BJ (cell line): ENCODE measurements around the gene OVOL2. TPM values are rescaled to one million over a fixed set of nuclear protein-coding genes. Genes with fewer than 3 reads are reported as not detected.

Experiments used
- CTCF ChIA-PET: fragments of 350-600 bp; formaldehyde crosslinking; extraction: SDS; loops from one replicate; lab custom pipeline; 2021; ENCODE audit warnings: antibody characterized with exemption, inconsistent platforms; lab: Yijun Ruan, JAX
- POLR2A ChIA-PET: fragments of 300-600 bp; sonication (Branson Sonifier 250); formaldehyde crosslinking; extraction: SDS; loops from one replicate; lab custom pipeline; 2021; ENCODE audit warnings: antibody characterized with exemption; lab: Charles Lee
- DNase-seq: peaks from one replicate; pipeline ENCODE4 v3.0.0-alpha.2; 2011; ENCODE audit warnings: low read depth
- H3K27me3 ChIP-seq: 2 replicates; pipeline ENCODE4 v1.6.0; 2011; ENCODE audit warnings: low read length; ENCODE audit not compliant: control insufficient read depth, insufficient read depth
- H3K36me3 ChIP-seq: 2 replicates; pipeline ENCODE4 v1.5.1; 2011; ENCODE audit warnings: low read length; ENCODE audit not compliant: control insufficient read depth, insufficient read depth
- H3K4me3 ChIP-seq: 2 replicates; pipeline ENCODE4 v1.5.1; 2011; ENCODE audit warnings: low read depth, mild to moderate bottlenecking, control low read depth, low read length
- polyA plus RNA-seq: library from polyadenylated mRNA; depleted of rRNA; stranded (reverse); fragments of >200 nt; gene quantifications from 2 replicates; pipeline ENCODE4 v1.2.3, GENCODE V29; 2011
- TF ChIP-seq, protein P1 (sequence below): IDR thresholded peaks from 2 replicates; pipeline ENCODE4 v1.5.1; 2011; ENCODE audit warnings: low read depth, mild to moderate bottlenecking, control low read depth, inconsistent platforms, low read length, moderate library complexity; ENCODE audit not compliant: insufficient read depth

OVOL2 gene
- polyA plus RNA-seq, 1 experiment: not detected

DNA sequence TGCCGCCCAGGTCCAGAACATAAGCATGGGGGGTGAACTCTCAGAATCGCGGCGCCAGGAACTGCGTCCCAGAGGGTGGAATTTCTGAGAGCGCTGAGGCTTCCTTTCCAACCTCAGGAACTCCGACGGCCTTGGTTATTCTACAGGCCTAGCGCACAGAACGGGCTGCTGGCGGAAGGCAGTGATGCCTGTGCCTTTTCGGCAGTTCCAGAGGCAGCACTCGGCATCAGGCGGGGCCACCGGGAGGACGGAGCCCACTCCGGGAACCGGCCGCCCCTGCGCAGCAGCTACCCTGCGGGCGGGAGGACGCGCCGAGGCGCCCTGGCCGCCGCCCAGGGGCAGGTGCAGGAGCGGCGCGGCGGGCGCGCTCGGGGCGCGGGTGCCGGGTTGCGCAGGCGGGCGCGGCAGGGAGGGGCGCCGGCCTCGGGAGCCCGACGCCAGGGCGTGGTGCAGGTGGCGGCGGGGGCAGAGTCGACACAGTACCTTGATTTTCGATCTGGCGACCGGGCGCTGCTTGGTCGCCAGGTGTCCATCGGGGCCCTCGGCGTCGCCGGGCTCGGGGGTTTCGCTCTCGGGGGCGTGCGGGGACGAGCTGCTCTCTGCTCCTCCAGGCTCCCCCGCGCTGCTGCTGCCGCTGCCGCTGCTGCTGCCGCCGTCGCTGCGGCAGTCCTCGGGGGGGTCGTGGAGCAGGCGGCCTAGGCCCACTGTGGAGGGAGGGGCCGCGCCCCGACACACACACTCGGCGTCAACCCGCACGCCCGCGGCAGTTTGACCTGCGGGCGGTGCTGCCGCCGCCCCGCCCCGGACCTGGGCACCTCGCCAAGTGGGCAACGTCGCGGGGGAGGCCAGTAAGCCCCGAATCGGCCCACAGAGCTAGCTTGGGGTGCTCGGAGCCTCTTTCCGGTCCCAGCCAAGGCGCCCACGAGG, 1.3 kb downstream of the OVOL2 start:
- TF ChIP-seq, protein P1, sequence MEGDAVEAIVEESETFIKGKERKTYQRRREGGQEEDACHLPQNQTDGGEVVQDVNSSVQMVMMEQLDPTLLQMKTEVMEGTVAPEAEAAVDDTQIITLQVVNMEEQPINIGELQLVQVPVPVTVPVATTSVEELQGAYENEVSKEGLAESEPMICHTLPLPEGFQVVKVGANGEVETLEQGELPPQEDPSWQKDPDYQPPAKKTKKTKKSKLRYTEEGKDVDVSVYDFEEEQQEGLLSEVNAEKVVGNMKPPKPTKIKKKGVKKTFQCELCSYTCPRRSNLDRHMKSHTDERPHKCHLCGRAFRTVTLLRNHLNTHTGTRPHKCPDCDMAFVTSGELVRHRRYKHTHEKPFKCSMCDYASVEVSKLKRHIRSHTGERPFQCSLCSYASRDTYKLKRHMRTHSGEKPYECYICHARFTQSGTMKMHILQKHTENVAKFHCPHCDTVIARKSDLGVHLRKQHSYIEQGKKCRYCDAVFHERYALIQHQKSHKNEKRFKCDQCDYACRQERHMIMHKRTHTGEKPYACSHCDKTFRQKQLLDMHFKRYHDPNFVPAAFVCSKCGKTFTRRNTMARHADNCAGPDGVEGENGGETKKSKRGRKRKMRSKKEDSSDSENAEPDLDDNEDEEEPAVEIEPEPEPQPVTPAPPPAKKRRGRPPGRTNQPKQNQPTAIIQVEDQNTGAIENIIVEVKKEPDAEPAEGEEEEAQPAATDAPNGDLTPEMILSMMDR: no peak
- Histone ChIP-seq H3K27me3 (peaks cover 45% of the 10 kb centered on the region), H3K36me3 (no peaks in the 10 kb centered on the region), H3K4me3 (peak overlapping the region; percentile 5; the same call in 1 of the 2 replicates)
- no peak for DNase-seq
- CTCF ChIA-PET: no interaction called here
- POLR2A ChIA-PET: no interaction called here

DNA sequence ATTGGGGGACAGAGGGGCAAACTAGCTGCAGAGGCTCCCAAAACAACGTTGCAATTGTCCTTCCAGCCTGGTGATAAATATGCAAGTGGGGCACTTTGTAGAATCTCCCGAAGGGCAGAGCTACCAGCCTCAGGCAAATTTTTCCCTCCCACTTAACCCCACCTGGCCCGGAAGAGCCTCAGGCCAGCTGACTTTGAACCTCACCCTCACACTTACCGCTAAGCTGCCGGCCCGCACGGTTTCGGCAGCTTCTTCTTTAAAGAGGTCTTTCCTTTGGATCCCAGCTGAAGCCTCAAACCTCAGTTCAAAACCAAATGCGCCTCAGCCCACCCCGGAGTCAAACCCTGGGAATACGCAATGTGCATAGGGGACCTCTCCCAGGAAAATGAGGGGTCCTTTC, 2.5 kb downstream of the OVOL2 start:
- TF ChIP-seq, protein P1: no peak
- Histone ChIP-seq H3K4me3 (no peak overlapping the region), H3K27me3 (peaks cover 45% of the 10 kb centered on the region), H3K36me3 (no peaks in the 10 kb centered on the region)
- DNase-seq: no peak
- POLR2A ChIA-PET: no interaction called here
- CTCF ChIA-PET: no interaction called here

DNA sequence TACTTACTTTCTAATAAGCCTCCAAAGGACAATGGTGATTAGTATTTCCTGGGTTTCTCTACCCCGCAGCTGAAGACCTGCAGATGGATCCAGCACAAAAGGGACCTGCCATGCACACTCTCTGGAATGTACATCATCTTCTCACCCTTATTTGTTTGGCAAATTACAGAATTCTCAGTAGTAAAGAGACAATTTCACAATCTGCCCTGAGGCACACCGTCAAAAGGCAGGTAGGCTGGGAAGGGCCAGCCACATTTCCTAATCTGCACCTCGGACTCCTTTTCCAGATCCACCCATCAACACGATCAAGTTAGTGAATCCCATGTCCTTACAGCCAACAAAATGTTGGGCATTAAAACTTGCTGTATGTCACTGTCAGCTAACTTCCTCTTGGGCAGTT, 4.9 kb downstream of the OVOL2 start:
- ChIA-PET CTCF (no interaction called here), POLR2A (no interaction called here)
- TF ChIP-seq, protein P1: no peak
- DNase-seq: no peak
- no peak overlapping the region for H3K4me3 ChIP-seq
- H3K36me3 ChIP-seq: no peaks in the 10 kb centered on the region
- peaks cover 34% of the 10 kb centered on the region for H3K27me3 ChIP-seq

DNA sequence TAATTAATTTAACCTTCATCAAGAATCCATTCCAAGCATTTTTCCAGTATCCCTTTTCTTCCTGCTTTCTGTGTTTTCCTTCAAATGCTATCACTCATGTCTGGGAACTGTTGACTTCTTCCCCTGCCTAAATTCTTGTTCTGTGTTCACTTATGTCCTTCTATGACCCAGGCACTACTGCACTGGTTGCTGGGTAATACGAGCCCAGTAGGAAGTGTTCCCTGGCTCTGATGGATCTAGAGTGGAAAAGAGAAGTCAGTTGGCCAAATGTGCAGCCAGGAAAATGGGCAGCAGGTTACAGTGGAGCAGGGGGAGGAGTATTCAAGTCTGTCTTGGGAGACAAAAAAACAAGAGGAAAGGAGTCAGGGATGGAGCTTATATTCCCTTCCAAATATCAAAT, 7.1 kb downstream of the OVOL2 start:
- POLR2A ChIA-PET: interaction anchor here (0.6 kb wide), 1 partner anchor 11 kb away, joined by 5 read pairs; no protein-coding TSS in a partner anchor
- no peak for DNase-seq
- Histone ChIP-seq H3K27me3 (peaks cover 21% of the 10 kb centered on the region), H3K4me3 (no peak overlapping the region), H3K36me3 (no peaks in the 10 kb centered on the region)
- TF ChIP-seq, protein P1: no peak
- CTCF ChIA-PET: no interaction called here

DNA sequence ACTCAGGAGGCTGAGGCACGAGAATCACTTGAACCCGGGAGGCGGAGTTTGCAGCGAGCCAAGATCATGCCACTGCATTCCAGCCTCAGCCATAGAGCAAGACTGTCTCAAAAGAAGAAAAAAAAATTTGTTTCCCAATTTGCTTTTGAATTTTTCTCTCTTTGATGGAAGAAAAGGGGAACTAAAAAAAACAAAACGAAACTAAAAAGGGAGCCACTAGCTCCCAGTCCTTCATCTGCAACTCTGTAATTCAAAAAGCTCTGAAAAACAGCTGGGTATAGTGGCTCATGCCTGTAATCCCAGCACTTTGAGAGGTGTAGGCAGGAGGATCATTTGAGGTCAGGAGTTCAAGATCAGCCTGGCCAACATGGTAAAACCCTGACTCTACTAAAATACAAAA, 9.5 kb downstream of the OVOL2 start:
- ChIA-PET CTCF (no interaction called here), POLR2A (no interaction called here)
- Histone ChIP-seq H3K4me3 (no peak overlapping the region), H3K36me3 (no peaks in the 10 kb centered on the region), H3K27me3 (peaks cover 11% of the 10 kb centered on the region)
- TF ChIP-seq, protein P1: no peak
- DNase-seq: no peak
